ENCODE data around the gene NUP205.

GRCh38 chr7:135664046-135664589 is 106.4 kb downstream of the NUP205 start:
- TF ChIP-seq, protein P1, sequence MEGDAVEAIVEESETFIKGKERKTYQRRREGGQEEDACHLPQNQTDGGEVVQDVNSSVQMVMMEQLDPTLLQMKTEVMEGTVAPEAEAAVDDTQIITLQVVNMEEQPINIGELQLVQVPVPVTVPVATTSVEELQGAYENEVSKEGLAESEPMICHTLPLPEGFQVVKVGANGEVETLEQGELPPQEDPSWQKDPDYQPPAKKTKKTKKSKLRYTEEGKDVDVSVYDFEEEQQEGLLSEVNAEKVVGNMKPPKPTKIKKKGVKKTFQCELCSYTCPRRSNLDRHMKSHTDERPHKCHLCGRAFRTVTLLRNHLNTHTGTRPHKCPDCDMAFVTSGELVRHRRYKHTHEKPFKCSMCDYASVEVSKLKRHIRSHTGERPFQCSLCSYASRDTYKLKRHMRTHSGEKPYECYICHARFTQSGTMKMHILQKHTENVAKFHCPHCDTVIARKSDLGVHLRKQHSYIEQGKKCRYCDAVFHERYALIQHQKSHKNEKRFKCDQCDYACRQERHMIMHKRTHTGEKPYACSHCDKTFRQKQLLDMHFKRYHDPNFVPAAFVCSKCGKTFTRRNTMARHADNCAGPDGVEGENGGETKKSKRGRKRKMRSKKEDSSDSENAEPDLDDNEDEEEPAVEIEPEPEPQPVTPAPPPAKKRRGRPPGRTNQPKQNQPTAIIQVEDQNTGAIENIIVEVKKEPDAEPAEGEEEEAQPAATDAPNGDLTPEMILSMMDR (IDR thresholded peaks at IDR 0.05; ENCODE audit: poor library complexity) = no peak
- no peak for TF ChIP-seq EZH2 (IDR thresholded peaks at IDR 0.05; ENCODE audit: borderline replicate concordance)

All from hepatocyte (in vitro differentiated cells).